Skeletal muscle cell (primary cell): ENCODE results near the gene ZDHHC16.

Experiments
- DNase-seq: peaks from one replicate; pipeline ENCODE4 v3.0.0-alpha.2; 2010; ENCODE audit warnings: low read depth
- H3K4me3 ChIP-seq: 2 replicates; pipeline ENCODE4 v1.5.1; 2011; ENCODE audit warnings: low read depth, mild to moderate bottlenecking, control low read depth, low read length, moderate library complexity

ZDHHC16 gene

GRCh38 chr10:97502916-97503315 is 56.9 kb downstream of the ZDHHC16 start:
- no peak for DNase-seq
- no peak overlapping the region for H3K4me3 ChIP-seq

- no peak overlapping the region for H3K4me3 ChIP-seq
- no peak for DNase-seq
Observed at GRCh38 chr10:97503406-97503805, 57.4 kb downstream of the ZDHHC16 start.

GRCh38 chr10:97505152-97505551 is 59.2 kb downstream of the ZDHHC16 start:
- no peak overlapping the region for H3K4me3 ChIP-seq
- DNase-seq = no peak

- no peak for DNase-seq
- no peak overlapping the region for H3K4me3 ChIP-seq
Observed at GRCh38 chr10:97506199-97506991, 60.4 kb downstream of the ZDHHC16 start.
